K562 treated with DMSO at 1 percent for 24 hours (cell line): ENCODE results near the gene NEB. TPM values are rescaled to one million over a fixed set of nuclear protein-coding genes. Genes with fewer than 3 reads are reported as not detected.

Experiments
- total RNA-seq: library from RNA; unstranded; fragments of 300-600 nt; gene quantifications from 2 replicates; pipeline ENCODE4 v1.2.3, GENCODE V29; 2022; ENCODE audit warnings: low read depth; ENCODE audit not compliant: insufficient read depth

Gene NEB
- 3.3 and 3.5 TPM in 2 replicates for total RNA-seq

GRCh38 chr2:151733771-151734672 is at the start of gene NEB:
Gene NEB, minus strand, starts transcription at chr2:151734476. Its CDS starts 1,320 bp downstream, at chr2:151733156.

Other genes with a start within 250 kb of the NEB start
- 29.9 and 30.2 TPM in 2 replicates for gene ARL5A, start 93.9 kb upstream of the NEB start, total RNA-seq